Head of caudate nucleus (tissue), 42 donors: ENCODE measurements around the gene ADAM12.

Source experiments
- DNase-seq, 42 donors: peaks; one replicate each; pipeline versions ENCODE4 v3.0.0 to v3.0.0-alpha.2; 2020 to 2021; ENCODE audit warnings: mixed read lengths in 7 of 42
- intact Hi-C: fragments of 100-400 bp; cut with DNase I; formaldehyde crosslinking; loops from one replicate; pipeline ENCODE4 v1.15.0; 2022

Gene ADAM12, protein sequence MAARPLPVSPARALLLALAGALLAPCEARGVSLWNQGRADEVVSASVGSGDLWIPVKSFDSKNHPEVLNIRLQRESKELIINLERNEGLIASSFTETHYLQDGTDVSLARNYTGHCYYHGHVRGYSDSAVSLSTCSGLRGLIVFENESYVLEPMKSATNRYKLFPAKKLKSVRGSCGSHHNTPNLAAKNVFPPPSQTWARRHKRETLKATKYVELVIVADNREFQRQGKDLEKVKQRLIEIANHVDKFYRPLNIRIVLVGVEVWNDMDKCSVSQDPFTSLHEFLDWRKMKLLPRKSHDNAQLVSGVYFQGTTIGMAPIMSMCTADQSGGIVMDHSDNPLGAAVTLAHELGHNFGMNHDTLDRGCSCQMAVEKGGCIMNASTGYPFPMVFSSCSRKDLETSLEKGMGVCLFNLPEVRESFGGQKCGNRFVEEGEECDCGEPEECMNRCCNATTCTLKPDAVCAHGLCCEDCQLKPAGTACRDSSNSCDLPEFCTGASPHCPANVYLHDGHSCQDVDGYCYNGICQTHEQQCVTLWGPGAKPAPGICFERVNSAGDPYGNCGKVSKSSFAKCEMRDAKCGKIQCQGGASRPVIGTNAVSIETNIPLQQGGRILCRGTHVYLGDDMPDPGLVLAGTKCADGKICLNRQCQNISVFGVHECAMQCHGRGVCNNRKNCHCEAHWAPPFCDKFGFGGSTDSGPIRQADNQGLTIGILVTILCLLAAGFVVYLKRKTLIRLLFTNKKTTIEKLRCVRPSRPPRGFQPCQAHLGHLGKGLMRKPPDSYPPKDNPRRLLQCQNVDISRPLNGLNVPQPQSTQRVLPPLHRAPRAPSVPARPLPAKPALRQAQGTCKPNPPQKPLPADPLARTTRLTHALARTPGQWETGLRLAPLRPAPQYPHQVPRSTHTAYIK

DNA sequence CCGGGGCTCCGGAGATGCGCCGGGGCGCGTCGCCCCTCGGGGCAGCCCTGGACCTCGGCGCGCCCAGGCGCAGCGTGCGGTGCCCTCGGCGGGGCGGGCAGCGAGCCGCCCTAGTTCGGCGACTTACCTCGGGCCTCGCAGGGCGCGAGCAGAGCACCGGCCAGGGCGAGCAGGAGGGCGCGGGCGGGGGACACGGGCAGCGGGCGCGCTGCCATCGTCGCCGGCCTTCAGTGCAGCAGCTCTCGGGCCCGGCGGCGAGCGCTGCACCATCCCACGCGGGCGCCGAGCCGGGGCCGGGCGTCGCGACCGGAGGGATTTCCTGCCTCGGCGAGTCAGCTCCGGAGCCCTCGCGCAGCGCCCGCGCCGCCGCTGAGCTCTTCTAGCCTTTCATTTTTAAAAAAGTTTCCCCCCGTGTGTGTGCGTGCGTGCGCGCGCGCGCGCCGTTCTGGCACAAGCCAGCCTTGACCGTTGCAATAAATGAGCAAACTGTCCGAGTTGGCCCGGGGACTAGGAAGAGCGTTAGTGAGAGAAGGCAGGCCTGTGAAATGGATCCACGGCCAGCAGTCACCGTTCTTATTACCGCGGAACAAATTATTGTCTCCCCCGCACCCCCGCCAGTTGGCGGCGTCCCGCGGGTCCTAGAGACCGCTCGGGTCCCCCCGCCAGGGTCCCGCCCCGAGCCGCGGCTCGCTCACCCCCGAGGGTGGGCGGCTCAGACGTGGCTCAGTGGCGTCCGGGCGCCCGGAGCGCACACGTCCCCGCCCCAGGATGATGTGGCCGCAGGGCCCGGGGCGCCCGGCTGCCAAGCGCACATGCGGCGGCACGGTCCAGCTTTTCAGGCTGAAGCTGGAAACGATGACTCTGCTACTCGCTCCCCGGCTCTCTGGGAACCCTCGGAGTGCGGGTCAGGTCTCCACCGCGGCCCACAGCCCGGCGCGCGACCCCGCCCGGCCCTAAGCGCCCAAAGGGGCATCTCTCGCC, at the start of gene ADAM12:
TSS of gene ADAM12 (minus strand) at position 547 of the 981 bp plus-strand sequence. CDS start at position 215, 332 bp downstream.
- peak in 40 of 42 donors; percentile 27 to 78 (median 53) for DNase-seq

DNA sequence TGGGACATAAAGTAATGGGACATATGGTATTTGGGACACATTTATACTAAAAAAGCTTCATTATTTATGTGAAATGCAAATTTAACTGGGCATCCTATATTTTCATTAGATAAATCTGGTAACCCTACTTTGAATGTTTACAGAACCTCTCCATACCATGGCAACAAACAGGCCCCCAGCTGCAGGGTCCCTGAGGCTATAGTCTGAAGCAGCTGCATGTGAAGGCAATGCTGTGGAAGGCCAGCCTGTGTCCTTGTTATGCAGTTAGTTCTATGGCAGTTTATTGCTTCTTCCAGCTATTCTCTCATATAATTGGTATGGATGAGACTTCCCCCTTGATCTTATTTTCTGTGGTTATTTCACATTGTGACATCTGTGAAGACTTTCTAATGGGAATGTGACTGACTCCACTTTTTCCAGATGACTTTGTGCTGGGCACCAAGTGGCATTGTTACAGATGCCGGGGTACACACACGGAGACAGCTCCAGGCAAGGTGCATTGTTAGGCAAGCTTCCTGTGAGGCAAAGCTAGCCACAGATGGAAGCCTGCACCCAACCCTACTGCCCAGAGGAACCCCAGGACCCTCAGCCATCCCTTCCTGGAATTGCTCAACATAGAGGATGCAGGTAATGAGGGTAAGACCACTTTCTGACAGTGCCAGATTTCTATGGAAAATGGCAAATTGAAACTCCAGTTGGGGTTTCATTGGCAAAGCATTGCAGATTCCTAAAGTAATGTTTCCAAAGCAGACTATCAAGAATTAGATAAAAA, 49.5 kb upstream of the ADAM12 start:
- no peak for DNase-seq
- intact Hi-C loops, result no loop called here

More for the DNA sequence above, at the start of gene ADAM12:
- intact Hi-C loops, result loop anchor here (5.0 kb wide), 1 partner anchor 406 kb away; no protein-coding TSS in a partner anchor

DNA sequence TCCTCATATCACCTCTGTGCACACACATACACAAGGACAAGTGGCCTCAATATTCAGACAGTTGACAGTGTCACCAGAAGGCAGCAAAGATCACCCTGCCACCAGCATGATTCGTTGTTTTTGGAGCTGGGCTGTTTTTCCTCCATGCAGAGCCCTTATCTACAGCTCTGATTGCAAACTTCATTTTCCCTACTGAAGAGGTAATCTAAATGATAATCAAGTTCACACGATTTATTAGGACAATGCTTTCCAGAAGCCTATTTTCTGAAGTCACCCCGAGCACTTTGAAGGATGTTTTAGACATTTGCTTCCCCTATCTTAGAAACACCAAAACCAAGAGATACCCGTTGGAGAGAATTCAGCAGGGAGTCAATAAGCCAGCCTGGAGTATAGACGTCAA, 46.0 kb upstream of the ADAM12 start:
- intact Hi-C loops, result no loop called here
- DNase-seq, result no peak

DNA sequence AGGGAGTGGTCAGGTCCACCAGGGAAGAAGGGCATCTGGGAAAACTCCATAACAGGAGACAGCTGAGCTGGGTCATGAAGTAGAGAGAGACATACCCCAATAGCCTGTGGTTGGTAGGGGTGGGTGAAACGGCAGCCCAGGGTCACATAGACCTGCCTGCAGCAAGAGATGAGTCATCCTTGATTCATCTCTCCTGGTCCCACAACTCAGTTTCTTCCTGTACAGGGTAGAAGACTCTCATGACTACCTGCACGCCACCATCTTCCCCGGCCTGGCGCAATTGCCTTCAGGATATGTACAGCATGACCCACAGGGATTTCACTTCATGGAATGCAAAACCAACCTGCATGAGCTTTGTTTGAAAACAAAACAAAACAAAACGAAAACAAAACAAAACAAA, 45.1 kb upstream of the ADAM12 start:
- intact Hi-C loops, result no loop called here
- DNase-seq, result no peak

DNA sequence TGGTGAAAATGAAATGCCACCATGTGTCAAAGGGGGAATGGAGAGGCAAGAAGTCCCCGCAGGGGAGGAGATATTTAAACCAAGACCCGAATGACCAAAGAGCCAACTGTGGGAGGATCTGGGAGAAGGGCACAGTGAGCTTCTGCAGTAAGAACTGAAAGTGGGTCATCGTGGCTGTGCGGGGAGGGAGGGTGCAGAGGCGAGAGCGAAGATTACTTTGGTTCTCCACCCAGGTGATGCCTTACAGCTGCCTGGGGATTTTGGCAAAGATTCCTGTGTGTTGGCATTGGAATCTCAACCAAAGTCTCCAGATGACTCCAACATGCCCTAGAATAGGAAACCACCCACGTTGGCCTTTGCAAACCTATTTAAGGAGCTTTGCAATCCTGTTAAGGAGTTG, 44.2 kb upstream of the ADAM12 start:
- intact Hi-C loops, result no loop called here
- no peak for DNase-seq

DNA sequence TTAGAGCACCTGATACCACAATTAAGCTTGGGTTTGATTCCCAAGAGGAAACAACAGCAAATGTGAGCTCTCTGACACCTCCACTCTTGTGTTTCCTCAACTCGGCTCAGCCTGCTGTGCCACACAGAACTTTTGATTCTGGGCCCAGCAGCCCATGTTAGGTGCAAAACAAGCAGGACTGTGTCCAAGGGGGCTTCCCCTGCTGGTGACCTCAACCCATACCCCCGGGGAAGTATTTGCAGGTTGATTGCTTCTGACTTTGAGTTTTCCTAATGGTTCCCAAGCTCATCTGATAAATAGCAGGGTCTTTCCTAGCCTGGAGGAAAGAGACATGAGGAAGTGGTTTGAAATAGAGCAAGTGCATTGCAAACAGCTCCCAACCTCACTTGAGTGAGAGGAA, 43.5 kb upstream of the ADAM12 start:
- DNase-seq, result no peak
- intact Hi-C loops, result no loop called here

DNA sequence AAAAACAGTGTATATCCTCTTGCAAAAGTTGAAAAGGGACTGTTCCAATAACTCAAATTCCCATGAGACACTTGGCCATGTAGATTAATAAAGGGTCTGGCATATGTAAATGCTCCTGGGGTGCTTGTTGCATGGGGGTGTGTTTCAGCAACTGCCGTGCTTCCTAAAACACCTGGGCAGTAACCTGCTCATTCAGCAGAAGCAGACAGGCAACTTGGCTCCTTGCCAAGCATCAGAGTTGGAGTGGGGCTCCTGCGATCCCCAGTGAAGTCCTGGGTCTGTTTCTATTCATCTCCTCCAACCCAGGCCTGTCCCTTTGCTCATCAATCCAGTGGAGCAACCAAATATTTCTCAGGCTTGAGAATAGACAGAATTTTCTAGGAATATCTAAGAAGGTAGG, 42.2 kb upstream of the ADAM12 start:
- DNase-seq, result no peak
- intact Hi-C loops, result no loop called here

DNA sequence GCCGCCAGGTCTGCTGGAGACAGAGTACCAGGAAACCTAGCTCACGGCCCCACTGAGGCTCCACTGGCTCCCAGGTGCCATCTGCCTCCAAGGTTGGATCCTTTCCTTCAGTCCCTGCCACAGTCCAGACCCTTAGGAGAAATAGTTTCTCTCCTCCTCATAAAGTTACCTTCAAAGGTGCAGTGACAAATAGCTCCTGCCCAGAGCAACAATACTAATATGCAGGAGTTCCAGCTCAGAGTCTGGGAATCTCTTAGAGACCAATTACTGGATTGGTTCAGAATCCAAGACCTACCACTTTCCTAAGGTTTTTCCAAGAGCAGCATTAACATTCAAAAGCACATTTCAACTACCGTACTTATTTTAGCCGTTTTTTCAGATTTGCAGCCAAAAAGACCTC, 41.0 kb upstream of the ADAM12 start:
- no peak for DNase-seq

DNA sequence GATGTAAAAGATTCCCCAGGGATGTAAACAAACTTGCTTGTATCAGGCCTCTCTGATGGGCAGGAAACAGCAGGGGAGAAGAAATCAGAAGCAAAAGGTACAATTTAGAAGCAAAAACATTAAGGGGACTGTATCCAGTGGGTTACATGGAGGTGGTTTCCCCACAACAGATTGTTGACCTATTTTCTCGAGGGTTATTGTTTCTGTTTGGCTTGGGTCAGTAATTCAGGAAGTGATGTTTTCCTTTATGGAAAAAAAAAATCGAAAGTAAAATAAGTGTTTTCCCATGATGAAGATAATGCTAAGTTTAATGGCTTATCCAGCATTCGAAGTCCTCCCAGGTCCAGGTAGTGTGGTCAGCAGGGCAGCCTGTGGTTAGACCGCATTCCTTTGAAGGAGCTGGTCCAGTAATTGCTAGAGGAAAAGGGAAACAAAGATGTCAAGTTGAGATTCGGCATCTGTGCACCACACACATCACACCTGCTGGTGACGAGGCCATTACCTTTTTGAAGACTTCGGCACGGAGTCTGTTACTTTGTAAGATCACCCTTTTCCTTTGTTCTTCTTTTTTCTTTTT, 37.3 kb upstream of the ADAM12 start:
- intact Hi-C loops, result no loop called here
- DNase-seq, result no peak

More for the DNA sequence above, 41.0 kb upstream of the ADAM12 start:
- intact Hi-C loops, result no loop called here

DNA sequence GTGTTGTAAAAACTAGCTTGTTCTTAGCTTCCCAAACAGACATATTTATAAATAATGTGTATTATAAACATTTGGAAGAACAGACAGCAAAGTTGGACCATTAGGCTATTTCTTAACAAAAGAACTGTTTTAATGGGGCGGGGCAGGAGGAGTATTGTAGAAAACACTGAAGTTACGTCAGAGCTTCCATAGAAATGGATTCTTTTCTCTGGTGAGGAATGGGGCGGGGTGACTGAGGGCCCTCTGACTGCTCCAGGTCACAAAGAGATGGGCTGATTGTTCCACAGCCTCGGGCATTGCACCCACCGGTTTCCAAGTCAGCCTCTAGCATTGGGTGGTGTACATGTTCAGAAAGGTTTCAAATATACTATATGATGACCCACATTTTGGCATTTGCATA, 36.8 kb upstream of the ADAM12 start:
- intact Hi-C loops, result no loop called here
- DNase-seq, result no peak

DNA sequence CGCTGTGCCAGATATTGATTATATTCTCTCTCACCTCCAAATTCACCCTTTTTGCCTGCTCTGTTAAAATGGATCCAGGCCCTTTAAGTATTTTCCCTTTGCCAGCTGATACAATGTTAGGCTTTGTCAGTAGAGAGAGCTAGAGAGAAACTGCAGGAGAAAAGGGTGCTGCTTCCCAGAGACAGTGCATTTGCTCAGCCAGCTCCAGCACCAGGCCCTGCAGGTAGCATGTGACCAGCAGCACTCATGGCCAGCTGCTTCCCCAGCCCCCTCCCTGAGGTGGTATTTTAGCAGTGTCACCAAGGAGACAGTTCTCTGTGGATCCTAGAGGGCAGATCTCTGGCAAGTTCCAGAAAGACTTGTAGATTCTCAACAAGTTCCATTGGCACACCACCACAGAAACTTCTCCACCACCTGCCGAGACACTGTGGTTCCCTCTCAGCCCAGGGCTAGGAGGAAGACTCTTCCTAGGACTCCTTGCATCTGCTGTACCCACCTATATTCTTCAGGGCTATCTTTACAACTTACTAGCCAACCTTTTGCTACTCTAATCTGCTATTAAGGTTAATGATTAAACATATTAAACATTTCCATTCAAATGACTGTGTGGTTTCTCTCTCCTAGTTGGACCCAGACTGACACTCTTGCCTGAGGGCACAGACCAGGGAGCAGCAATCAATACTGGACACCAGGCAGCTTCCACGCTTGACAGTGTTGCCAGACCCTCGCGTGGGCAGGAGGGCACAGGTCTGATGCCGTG, 35.6 kb upstream of the ADAM12 start:
- no peak for DNase-seq
- intact Hi-C loops, result no loop called here

DNA sequence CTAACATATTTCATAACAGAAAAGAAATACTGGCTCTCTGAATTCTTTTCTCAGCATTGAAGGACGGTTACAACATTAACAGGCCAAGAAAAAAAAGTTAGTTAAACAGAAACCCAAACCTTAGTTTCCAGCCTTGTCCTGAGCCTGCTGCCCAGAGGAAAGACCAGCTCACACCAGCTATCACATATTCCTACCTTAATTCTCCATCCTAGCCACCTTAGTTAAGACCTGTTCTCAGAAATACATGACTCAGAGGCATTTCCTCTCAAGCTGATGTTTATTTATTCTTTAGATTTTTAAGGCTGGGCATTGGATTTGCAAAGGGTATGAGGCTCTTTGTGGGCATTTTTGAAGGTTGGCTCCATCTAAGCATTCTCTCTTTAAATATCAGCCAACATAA, 34.3 kb upstream of the ADAM12 start:
- intact Hi-C loops, result no loop called here
- no peak for DNase-seq

DNA sequence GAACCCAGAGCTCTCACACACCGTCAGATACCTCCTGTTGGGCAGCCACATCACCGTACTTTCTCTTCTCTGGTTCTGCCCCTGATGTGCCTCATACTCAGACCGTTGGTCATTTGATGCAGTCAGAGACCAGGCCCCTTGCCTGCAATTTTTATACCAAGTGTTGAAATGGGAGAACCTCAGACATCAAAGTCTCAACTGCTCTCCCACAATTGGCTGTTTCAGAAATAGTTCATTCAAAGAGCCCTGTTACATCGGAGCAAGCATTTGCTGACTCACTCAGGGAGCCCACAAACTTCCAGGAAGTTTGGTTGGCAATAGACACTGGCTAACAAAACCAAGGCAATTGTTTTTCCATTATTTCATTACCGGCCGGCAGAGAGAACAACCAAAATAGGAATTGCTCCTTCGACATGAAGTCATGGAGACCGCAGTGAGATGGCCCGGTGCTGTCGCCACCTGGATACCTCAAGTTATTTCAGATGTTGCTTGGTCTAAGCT, 33.5 kb upstream of the ADAM12 start:
- peak in 8 of 42 donors; percentile 21 to 70 (median 36) for DNase-seq
- intact Hi-C loops, result no loop called here

DNA sequence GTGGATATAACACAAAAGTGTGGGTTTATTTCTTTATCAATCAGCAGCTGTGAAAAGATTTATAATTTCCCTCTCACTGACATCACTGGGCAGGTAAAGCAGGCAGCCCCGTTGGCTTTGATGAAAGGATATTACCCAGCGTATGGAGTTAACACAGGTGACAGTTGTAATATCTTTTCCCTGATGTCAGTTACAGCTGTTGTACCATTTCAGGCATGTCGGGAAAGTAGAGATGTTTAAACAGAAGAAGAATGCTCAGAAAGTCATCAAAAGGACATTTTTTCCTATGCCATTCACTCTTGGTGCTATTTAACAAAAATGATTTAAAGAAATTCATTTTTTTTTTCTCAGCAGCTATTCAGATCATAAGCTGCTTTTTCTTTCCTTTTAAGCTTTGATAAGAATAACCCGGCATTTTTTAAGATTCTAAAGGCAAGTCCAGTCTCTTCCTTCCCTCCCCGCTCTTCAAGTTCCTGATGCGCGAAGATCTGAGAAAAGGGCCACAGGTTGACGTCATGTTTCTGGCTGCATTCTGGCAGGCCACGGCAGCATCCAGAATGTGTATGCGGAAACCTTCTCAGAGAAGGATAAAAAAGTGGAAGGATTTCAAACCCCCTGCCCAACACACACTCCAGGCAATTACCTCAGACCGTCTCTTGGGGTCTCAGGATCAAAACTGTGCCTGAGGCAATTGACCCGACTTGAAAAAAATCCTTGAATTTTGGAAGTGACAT, 32.5 kb upstream of the ADAM12 start:
- intact Hi-C loops, result no loop called here
- DNase-seq, result no peak

DNA sequence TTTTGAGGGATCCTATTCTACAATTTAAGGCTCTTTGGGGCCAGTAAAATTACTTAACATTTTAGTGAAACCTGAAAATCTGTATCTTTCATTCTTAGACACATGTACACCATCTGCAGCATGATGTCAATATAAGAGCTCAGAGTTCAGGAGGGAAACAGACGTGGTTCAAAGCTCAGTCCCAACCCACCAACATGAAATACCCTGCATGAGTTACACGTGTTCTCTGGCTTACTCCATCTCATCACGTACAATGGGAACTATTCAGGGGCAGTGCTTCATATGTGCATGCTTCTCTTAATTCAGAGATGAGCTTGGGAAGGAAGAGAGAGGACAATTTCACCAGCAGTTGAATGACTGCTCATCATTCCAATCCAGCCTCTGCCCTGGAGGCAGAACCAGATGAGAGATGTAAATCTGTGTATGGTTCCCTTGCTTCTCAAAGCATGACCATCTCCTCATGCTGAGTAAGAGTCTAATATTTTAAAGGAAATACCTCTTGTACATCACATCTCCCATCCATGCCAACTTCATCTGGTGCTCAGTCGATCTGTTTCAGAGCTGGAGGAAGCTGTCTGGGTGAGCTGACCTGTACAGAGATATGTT, 29.0 kb upstream of the ADAM12 start:
- intact Hi-C loops, result no loop called here

DNA sequence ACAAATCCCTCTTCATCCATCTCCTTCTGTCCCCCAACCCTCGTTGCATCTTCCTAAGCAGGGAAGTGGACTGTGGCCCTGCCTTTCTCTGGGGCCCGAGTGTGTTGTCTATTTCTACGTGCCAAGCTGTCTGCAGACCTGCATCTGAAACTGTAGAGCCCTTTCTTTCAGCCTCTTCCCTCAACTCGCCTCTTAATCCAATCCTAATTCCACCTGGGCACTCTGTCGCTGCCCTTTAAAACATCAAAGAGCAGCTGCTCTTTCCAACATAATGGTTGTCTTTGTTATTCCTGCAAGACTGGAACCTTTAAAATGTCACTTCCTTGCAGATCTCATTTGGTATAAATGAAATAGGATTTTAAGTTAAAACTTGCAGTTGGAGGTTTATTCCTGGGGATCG, 21.5 kb upstream of the ADAM12 start:
- intact Hi-C loops, result no loop called here

More for the DNA sequence above, 29.0 kb upstream of the ADAM12 start:
- DNase-seq, result peak in 1 of 42 donors; percentile 8

More for the DNA sequence above, 21.5 kb upstream of the ADAM12 start:
- no peak for DNase-seq
